HCT116 (cell line): ENCODE measurements around the gene SMTN. TPM values are rescaled to one million over a fixed set of nuclear protein-coding genes. Genes with fewer than 3 reads are reported as not detected.

Source experiments
- ATAC-seq: fragments of 200-7000 bp; cut with Tn5 transposase; 2 replicates; pipeline ENCODE4 v1.9.1; 2020; ENCODE audit warnings: mild to moderate bottlenecking, moderate library complexity
- BruUV-seq: library from RNA; stranded (reverse); fragments of 400-500 nt; replicated peaks from 2 replicates; lab custom pipeline; 2021; lab: Mats Ljungman, UMichigan
- CTCF ChIA-PET: fragments of 300-600 bp; sonication (Branson Sonifier 250); formaldehyde crosslinking; loops from one replicate; lab custom pipeline; 2021; ENCODE audit warnings: antibody characterized with exemption; lab: Charles Lee
- POLR2A ChIA-PET: fragments of 300-600, 350-600 bp; sonication (Branson Sonifier 250); formaldehyde crosslinking; loops from one replicate; lab custom pipeline; 2021; ENCODE audit warnings: antibody characterized with exemption; lab: Charles Lee
- RAD21 ChIA-PET, 2 experiments: fragments of 300-600 bp; sonication (Branson Sonifier 250); formaldehyde crosslinking; loops; one replicate each; lab custom pipeline; 2023; ENCODE audit warnings: low total read pairs in 2 of 2; ENCODE audit not compliant: uncharacterized antibody in 2 of 2, unreplicated experiment in 2 of 2, low non-redundant PET in 1 of 2; lab: Charles Lee
- DNase-seq: peaks from one replicate; pipeline ENCODE4 v3.0.0-alpha.2; 2010; ENCODE audit warnings: low read depth, low spot score
- H2AFZ ChIP-seq: fragments of 200-600 bp; shearing (Covaris generic), sonication (generic); 2 replicates; pipeline ENCODE4 v1.6.1; 2017; ENCODE audit warnings: low read depth, mixed run types, mixed read lengths, antibody characterized with exemption, low read length; ENCODE audit not compliant: poor library complexity, severe bottlenecking
- H3K27ac ChIP-seq: 2 replicates; pipeline ENCODE4 v1.5.1; 2012; ENCODE audit warnings: low read depth, low read length
- H3K27me3 ChIP-seq: fragments of 200-600 bp; sonication (generic); 2 replicates; pipeline ENCODE4 v1.6.1; 2016; ENCODE audit warnings: mixed run types, low read length, mixed read lengths; ENCODE audit not compliant: insufficient read depth
- H3K36me3 ChIP-seq, 2 experiments: fragments of 200-500 bp in 1 of 2; fragments of 200-600 bp in 1 of 2; sonication (Bioruptor generic) in 1 of 2; sonication (generic) in 1 of 2; 2 replicates each; pipeline versions ENCODE4 v1.5.1 to v1.6.1; 2014 to 2016; ENCODE audit warnings: low read length in 2 of 2, inconsistent platforms in 1 of 2, mixed read lengths in 1 of 2, mixed run types in 1 of 2; ENCODE audit not compliant: insufficient read depth in 2 of 2, control insufficient read depth in 1 of 2
- H3K4me1 ChIP-seq, 2 experiments: fragments of 200-600 bp in 1 of 2; sonication (generic) in 1 of 2; 2 replicates each; pipeline versions ENCODE4 v1.5.1 to v1.6.1; 2012 to 2017; ENCODE audit warnings: low read length in 2 of 2, inconsistent platforms in 1 of 2, mild to moderate bottlenecking in 1 of 2, mixed read lengths in 1 of 2, mixed run types in 1 of 2, moderate library complexity in 1 of 2; ENCODE audit not compliant: insufficient read depth in 2 of 2, control insufficient read depth in 1 of 2
- H3K4me2 ChIP-seq: fragments of 200-600 bp; sonication (generic); 2 replicates; pipeline ENCODE4 v1.6.1; 2017; ENCODE audit warnings: mixed run types, low read length, mixed read lengths
- H3K4me3 ChIP-seq, 2 experiments: fragments of 200-600 bp in 1 of 2; sonication (generic) in 1 of 2; replicated peaks in 1 of 2; 2 replicates each; pipeline ENCODE4 v1.5.1; 2011 to 2016; ENCODE audit warnings: low read length in 2 of 2, control low read depth in 1 of 2, low read depth in 1 of 2, mild to moderate bottlenecking in 1 of 2, mixed read lengths in 1 of 2, mixed run types in 1 of 2
- H3K79me2 ChIP-seq: fragments of 200-600 bp; sonication (generic); 2 replicates; pipeline ENCODE4 v1.6.1; 2017; ENCODE audit warnings: mild to moderate bottlenecking, mixed run types, low read length, moderate library complexity, mixed read lengths; ENCODE audit not compliant: insufficient read depth
- H3K9ac ChIP-seq: fragments of 200-600 bp; sonication (generic); 2 replicates; pipeline ENCODE4 v1.6.1; 2016; ENCODE audit warnings: low read length, mixed read lengths
- H3K9me2 ChIP-seq: fragments of 200-600 bp; sonication (generic), shearing (Covaris generic); 2 replicates; pipeline ENCODE4 v1.6.1; 2017; ENCODE audit warnings: mixed run types, mild to moderate bottlenecking, moderate library complexity; ENCODE audit not compliant: insufficient read depth
- H3K9me3 ChIP-seq, 2 experiments: fragments of 200-500 bp in 1 of 2; fragments of 200-600 bp in 1 of 2; sonication (Bioruptor generic) in 1 of 2; sonication (generic) in 1 of 2; 2 replicates each; pipeline ENCODE4 v1.6.1; 2014 to 2017; ENCODE audit warnings: low read length in 2 of 2, mixed read lengths in 2 of 2, inconsistent platforms in 1 of 2, low read depth in 1 of 2, mild to moderate bottlenecking in 1 of 2, mixed run types in 1 of 2, moderate library complexity in 1 of 2; ENCODE audit not compliant: control insufficient read depth in 1 of 2, insufficient read depth in 1 of 2
- H4K20me1 ChIP-seq: fragments of 200-600 bp; sonication (generic), shearing (Covaris generic); 2 replicates; pipeline ENCODE4 v1.6.1; 2017; ENCODE audit warnings: mixed run types, mild to moderate bottlenecking, moderate library complexity; ENCODE audit not compliant: insufficient read depth
- ELF1 ChIP-seq: IDR thresholded peaks from 2 replicates; pipeline ENCODE4 v1.6.1; 2012; ENCODE audit warnings: low read depth, borderline replicate concordance
- EZH2 ChIP-seq: fragments of 200-600 bp; sonication (generic); IDR thresholded peaks from 2 replicates; pipeline ENCODE4 v1.6.1; 2017; ENCODE audit warnings: antibody characterized with exemption, mixed run types
- EZH2phosphoT487 ChIP-seq: fragments of 200-600 bp; IDR thresholded peaks from 2 replicates; pipeline ENCODE4 v1.6.1; 2018; ENCODE audit warnings: antibody characterized with exemption, borderline replicate concordance
- POLR2AphosphoS5 ChIP-seq: IDR thresholded peaks from 2 replicates; pipeline ENCODE4 v1.6.1; 2011; ENCODE audit warnings: mild to moderate bottlenecking, low read depth, low read length, moderate library complexity
- SIN3A ChIP-seq: IDR thresholded peaks from 2 replicates; pipeline ENCODE4 v1.6.1; 2012; ENCODE audit warnings: low read depth
- SRF ChIP-seq: IDR thresholded peaks from 2 replicates; pipeline ENCODE4 v1.6.1; 2012; ENCODE audit warnings: low read depth
- TCF7L2 ChIP-seq: IDR thresholded peaks from 2 replicates; pipeline ENCODE4 v1.7.0; 2011; ENCODE audit warnings: borderline replicate concordance, inconsistent platforms; ENCODE audit not compliant: insufficient read depth, insufficient read length; ENCODE audit errors: extremely low read depth
- YY1 ChIP-seq: IDR thresholded peaks from 2 replicates; pipeline ENCODE4 v1.6.1; 2011; ENCODE audit warnings: low read length, low read depth, moderate library complexity, mild to moderate bottlenecking; ENCODE audit not compliant: insufficient replicate concordance; ENCODE audit errors: extremely low read depth
- ZFX ChIP-seq: fragments of 450-650 bp; IDR thresholded peaks from 2 replicates; pipeline ENCODE4 v1.6.1; 2017
- intact Hi-C: fragments of 100-400 bp; cut with micrococcal nuclease; formaldehyde crosslinking; loops from 2 replicates; pipeline ENCODE4 v1.10.0; 2022
- total RNA-seq: library from RNA; stranded (reverse); gene quantifications from one replicate; pipeline ENCODE4 v1.2.1, GENCODE V29; 2021; ENCODE audit not compliant: unreplicated experiment
- TF ChIP-seq, protein P1 (sequence below), 3 experiments: fragments of 200-600 bp in 1 of 3; sonication (generic) in 1 of 3; IDR thresholded peaks in 2 of 3; conservative IDR thresholded peaks in 1 of 3; 2 replicates each; pipeline ENCODE4 v1.5.1; 2012 to 2017; ENCODE audit warnings: low read depth in 2 of 3, low read length in 2 of 3, antibody characterized with exemption in 1 of 3, borderline replicate concordance in 1 of 3, control low read depth in 1 of 3, mild to moderate bottlenecking in 1 of 3, mixed read lengths in 1 of 3, mixed run types in 1 of 3, moderate library complexity in 1 of 3; ENCODE audit not compliant: insufficient read depth in 1 of 3
- TF ChIP-seq, protein P2 (sequence below): IDR thresholded peaks from 2 replicates; pipeline ENCODE4 v1.6.1; 2012
- TF ChIP-seq, protein P3 (sequence below): IDR thresholded peaks from 2 replicates; pipeline ENCODE4 v1.6.1; 2012; ENCODE audit warnings: low read depth
- TF ChIP-seq, protein P4 (sequence below): IDR thresholded peaks from 2 replicates; pipeline ENCODE4 v1.6.1; 2011; ENCODE audit warnings: mild to moderate bottlenecking, low read length, moderate library complexity; ENCODE audit not compliant: insufficient replicate concordance; ENCODE audit errors: extremely low read depth

Gene SMTN
- total RNA-seq, 1 experiment from 2014 or later = 148 TPM

DNA sequence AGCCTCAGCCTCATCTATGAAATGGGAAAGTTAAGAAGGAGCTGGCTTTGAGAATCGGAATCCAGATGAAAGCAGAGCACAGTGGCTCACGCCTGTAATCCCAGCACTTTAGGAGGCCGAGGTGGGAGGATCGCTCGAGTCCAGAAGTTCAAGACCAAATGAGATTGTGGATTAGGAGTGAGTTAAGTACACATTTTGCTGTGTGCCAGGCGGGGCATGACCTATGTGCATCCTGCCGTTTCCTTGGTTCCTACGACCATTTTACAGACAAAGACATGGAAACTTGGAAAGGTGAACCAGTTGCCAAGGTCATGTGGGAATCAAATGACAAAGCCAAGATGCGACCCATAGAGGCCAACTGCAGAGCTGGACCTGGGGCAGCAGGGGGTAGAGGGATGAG lies 55.0 kb downstream of the SMTN start:
- Histone ChIP-seq H3K27me3 (no peaks in the 10 kb centered on the region), H3K4me2 (no peak overlapping the region), H3K36me3 (no peaks in the 10 kb centered on the region), H3K9me2 (no peaks in the 10 kb centered on the region), H3K27ac (no peak overlapping the region), H3K79me2 (no peaks in the 10 kb centered on the region), H4K20me1 (no peaks in the 10 kb centered on the region), H3K4me3 (no peak overlapping the region), H2AFZ (no peak overlapping the region), H3K9ac (no peak overlapping the region), H3K9me3 (no peaks in the 10 kb centered on the region), H3K4me1 (peaks cover 0 to 4% of the 10 kb centered on the region in 2 experiments; a peak in 2 of 4 replicates)
- intact Hi-C loops = no loop called here
- ATAC-seq = no peak
- CTCF ChIA-PET = no interaction called here
- RAD21 ChIA-PET = no interaction called here
- DNase-seq = no peak
- TF ChIP-seq EZH2 (no peak), SIN3A (no peak), ELF1 (no peak), ZFX (no peak), POLR2AphosphoS5 (no peak), EZH2phosphoT487 (no peak), YY1 (no peak), TCF7L2 (no peak), SRF (no peak)
- TF ChIP-seq, protein P1, sequence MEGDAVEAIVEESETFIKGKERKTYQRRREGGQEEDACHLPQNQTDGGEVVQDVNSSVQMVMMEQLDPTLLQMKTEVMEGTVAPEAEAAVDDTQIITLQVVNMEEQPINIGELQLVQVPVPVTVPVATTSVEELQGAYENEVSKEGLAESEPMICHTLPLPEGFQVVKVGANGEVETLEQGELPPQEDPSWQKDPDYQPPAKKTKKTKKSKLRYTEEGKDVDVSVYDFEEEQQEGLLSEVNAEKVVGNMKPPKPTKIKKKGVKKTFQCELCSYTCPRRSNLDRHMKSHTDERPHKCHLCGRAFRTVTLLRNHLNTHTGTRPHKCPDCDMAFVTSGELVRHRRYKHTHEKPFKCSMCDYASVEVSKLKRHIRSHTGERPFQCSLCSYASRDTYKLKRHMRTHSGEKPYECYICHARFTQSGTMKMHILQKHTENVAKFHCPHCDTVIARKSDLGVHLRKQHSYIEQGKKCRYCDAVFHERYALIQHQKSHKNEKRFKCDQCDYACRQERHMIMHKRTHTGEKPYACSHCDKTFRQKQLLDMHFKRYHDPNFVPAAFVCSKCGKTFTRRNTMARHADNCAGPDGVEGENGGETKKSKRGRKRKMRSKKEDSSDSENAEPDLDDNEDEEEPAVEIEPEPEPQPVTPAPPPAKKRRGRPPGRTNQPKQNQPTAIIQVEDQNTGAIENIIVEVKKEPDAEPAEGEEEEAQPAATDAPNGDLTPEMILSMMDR (IDR thresholded peaks at IDR 0.05 in 2 of 3, conservative IDR thresholded peaks at IDR 0.05 in 1 of 3; ENCODE audit: borderline replicate concordance in 1 of 3, insufficient read depth in 1 of 3, low read depth in 2 of 3, low read length in 2 of 3) = no peak
- TF ChIP-seq, protein P2, sequence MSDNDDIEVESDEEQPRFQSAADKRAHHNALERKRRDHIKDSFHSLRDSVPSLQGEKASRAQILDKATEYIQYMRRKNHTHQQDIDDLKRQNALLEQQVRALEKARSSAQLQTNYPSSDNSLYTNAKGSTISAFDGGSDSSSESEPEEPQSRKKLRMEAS = no peak
- TF ChIP-seq, protein P3, sequence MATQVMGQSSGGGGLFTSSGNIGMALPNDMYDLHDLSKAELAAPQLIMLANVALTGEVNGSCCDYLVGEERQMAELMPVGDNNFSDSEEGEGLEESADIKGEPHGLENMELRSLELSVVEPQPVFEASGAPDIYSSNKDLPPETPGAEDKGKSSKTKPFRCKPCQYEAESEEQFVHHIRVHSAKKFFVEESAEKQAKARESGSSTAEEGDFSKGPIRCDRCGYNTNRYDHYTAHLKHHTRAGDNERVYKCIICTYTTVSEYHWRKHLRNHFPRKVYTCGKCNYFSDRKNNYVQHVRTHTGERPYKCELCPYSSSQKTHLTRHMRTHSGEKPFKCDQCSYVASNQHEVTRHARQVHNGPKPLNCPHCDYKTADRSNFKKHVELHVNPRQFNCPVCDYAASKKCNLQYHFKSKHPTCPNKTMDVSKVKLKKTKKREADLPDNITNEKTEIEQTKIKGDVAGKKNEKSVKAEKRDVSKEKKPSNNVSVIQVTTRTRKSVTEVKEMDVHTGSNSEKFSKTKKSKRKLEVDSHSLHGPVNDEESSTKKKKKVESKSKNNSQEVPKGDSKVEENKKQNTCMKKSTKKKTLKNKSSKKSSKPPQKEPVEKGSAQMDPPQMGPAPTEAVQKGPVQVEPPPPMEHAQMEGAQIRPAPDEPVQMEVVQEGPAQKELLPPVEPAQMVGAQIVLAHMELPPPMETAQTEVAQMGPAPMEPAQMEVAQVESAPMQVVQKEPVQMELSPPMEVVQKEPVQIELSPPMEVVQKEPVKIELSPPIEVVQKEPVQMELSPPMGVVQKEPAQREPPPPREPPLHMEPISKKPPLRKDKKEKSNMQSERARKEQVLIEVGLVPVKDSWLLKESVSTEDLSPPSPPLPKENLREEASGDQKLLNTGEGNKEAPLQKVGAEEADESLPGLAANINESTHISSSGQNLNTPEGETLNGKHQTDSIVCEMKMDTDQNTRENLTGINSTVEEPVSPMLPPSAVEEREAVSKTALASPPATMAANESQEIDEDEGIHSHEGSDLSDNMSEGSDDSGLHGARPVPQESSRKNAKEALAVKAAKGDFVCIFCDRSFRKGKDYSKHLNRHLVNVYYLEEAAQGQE = no peak
- TF ChIP-seq, protein P4, sequence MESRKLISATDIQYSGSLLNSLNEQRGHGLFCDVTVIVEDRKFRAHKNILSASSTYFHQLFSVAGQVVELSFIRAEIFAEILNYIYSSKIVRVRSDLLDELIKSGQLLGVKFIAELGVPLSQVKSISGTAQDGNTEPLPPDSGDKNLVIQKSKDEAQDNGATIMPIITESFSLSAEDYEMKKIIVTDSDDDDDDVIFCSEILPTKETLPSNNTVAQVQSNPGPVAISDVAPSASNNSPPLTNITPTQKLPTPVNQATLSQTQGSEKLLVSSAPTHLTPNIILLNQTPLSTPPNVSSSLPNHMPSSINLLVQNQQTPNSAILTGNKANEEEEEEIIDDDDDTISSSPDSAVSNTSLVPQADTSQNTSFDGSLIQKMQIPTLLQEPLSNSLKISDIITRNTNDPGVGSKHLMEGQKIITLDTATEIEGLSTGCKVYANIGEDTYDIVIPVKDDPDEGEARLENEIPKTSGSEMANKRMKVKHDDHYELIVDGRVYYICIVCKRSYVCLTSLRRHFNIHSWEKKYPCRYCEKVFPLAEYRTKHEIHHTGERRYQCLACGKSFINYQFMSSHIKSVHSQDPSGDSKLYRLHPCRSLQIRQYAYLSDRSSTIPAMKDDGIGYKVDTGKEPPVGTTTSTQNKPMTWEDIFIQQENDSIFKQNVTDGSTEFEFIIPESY = no peak
- no TSS peak for BruUV-seq
- POLR2A ChIA-PET = no interaction called here
